ENCODE measurements around the gene SYTL1.

DNA sequence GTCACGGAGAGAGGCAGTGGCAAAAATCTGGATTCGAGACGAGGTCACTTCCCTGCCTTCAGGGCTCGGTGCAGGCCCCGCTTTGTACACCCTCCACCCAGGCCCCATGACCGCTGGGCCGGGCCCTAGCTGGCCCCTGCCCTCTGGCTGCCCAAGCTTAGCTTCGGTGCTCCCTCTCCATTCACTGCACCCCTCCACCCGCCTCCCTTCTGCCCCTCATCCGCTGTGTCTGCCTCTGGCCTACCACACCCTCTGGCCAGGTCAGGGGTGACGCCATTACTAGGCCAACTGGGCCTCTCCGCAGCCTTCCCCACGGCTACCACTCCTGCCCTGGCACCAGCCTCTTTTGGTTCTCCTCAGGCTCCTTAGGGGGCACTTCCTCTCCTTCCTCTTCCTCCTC, 41.8 kb downstream of the SYTL1 start:
- TF ChIP-seq EZH2 (IDR thresholded peaks at IDR 0.05; ENCODE audit: borderline replicate concordance, low read depth, low read length, severe bottlenecking): no peak
- TF ChIP-seq, protein P1, sequence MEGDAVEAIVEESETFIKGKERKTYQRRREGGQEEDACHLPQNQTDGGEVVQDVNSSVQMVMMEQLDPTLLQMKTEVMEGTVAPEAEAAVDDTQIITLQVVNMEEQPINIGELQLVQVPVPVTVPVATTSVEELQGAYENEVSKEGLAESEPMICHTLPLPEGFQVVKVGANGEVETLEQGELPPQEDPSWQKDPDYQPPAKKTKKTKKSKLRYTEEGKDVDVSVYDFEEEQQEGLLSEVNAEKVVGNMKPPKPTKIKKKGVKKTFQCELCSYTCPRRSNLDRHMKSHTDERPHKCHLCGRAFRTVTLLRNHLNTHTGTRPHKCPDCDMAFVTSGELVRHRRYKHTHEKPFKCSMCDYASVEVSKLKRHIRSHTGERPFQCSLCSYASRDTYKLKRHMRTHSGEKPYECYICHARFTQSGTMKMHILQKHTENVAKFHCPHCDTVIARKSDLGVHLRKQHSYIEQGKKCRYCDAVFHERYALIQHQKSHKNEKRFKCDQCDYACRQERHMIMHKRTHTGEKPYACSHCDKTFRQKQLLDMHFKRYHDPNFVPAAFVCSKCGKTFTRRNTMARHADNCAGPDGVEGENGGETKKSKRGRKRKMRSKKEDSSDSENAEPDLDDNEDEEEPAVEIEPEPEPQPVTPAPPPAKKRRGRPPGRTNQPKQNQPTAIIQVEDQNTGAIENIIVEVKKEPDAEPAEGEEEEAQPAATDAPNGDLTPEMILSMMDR (IDR thresholded peaks at IDR 0.05; ENCODE audit: borderline replicate concordance, extremely low read depth, low read length, poor library complexity, severe bottlenecking): no peak
